Aorta (tissue), 5 donors: ENCODE data around the gene MYO7B. TPM values are rescaled to one million over a fixed set of nuclear protein-coding genes. Genes with fewer than 3 reads are reported as not detected.

Source experiments
- ATAC-seq: fragments of 200-7000 bp; cut with Tn5 transposase; one replicate; pipeline ENCODE4 v1.9.1; 2022; ENCODE audit warnings: moderate library complexity; ENCODE audit not compliant: low FRiP score
- DNase-seq, 2 donors: peaks; one replicate each; pipeline ENCODE4 v3.0.0-alpha.2; 2020
- H3K27ac ChIP-seq, 2 donors: one replicate each; pipeline ENCODE4 v1.5.1; 2013; ENCODE audit warnings: low read length in 2 of 2, mild to moderate bottlenecking in 2 of 2, moderate library complexity in 2 of 2, control low read depth in 1 of 2, inconsistent platforms in 1 of 2, low read depth in 1 of 2
- H3K27me3 ChIP-seq, 2 donors: one replicate each; pipeline ENCODE4 v1.6.1; 2013; ENCODE audit warnings: control low read depth in 1 of 2, low read length in 1 of 2, mild to moderate bottlenecking in 1 of 2, moderate library complexity in 1 of 2; ENCODE audit not compliant: insufficient read depth in 2 of 2, control insufficient read depth in 1 of 2
- H3K36me3 ChIP-seq, 2 donors: one replicate each; pipeline ENCODE4 v1.6.1; 2013; ENCODE audit warnings: control low read depth in 1 of 2, low read length in 1 of 2, mild to moderate bottlenecking in 1 of 2; ENCODE audit not compliant: insufficient read depth in 2 of 2, control insufficient read depth in 1 of 2
- H3K4me1 ChIP-seq, 2 donors: one replicate each; pipeline ENCODE4 v1.6.1; 2013; ENCODE audit warnings: low read length in 2 of 2, control low read depth in 1 of 2, mild to moderate bottlenecking in 1 of 2, moderate library complexity in 1 of 2; ENCODE audit not compliant: insufficient read depth in 2 of 2, control insufficient read depth in 1 of 2
- H3K4me3 ChIP-seq, 2 donors: one replicate each; pipeline ENCODE4 v1.5.1; 2013; ENCODE audit warnings: low read length in 2 of 2, control low read depth in 1 of 2, mild to moderate bottlenecking in 1 of 2
- H3K9me3 ChIP-seq: one replicate; pipeline ENCODE4 v1.6.1; 2013; ENCODE audit warnings: mild to moderate bottlenecking, low read length; ENCODE audit not compliant: control insufficient read depth
- WGBS, 2 donors: extraction: QIAGEN DNeasy Blood & Tissue Kit; methylation state at CpG; one replicate each; pipeline ENCODE4 v1.1.7; 2013; 5-methylcytosine and 5-hydroxymethylcytosine counted together
- intact Hi-C, 2 donors: fragments of 100-400 bp; cut with DNase I; formaldehyde crosslinking; loops; one replicate each; pipeline versions ENCODE4 v1.14.2 to v1.15.0; 2022
- polyA plus RNA-seq, 2 donors: library from polyadenylated mRNA; stranded (reverse); fragments of 200-250 nt; gene quantifications; one replicate each; pipeline ENCODE4 v1.2.3, GENCODE V29; 2013
- total RNA-seq, 2 donors: library from RNA; stranded (reverse); fragmentation: NEBNext Ultra II Directional; extraction: Animal tissue kit (Norgen Biotek cat#: 25700); gene quantifications; one replicate each; pipeline ENCODE4 v1.2.1, GENCODE V29; 2021
- donor health status: healthy with polysubstance abuse.
- donor health status: Bipolar disorder and iron deficiency.
- donor health status: DM: no; HTN: no; CAD: no.
- donor health status: DM: no; HTN: no; CAD: no.
- donor health status: DM: yes; HTN: yes; CAD: no.

The MYO7B gene
- total and polyA plus RNA-seq, 4 donors, result 0.32 to 26.3 (median 1.6) TPM

- no peak for ATAC-seq
- Histone ChIP-seq H3K27me3 (no peaks in the 10 kb centered on the region), H3K9me3 (no peaks in the 10 kb centered on the region), H3K36me3 (no peaks in the 10 kb centered on the region), H3K27ac (no peak overlapping the region), H3K4me1 (peaks cover 0 to 4% of the 10 kb centered on the region in 2 donors), H3K4me3 (no peak overlapping the region)
- DNase-seq, result no peak
- WGBS, 2 donors, result 84 to 94% methylated on average over 4 of the region's 4 CpGs
- intact Hi-C loops, result no loop called here
Observed at GRCh38 chr2:127581050-127581345, 45.5 kb downstream of the MYO7B start.

GRCh38 chr2:127581516-127582490, 46.3 kb downstream of the MYO7B start:
- peaks cover 0 to 1% of the 10 kb centered on the region in 2 donors for H3K4me1 ChIP-seq
- no peaks in the 10 kb centered on the region for H3K27me3 ChIP-seq
- no peaks in the 10 kb centered on the region for H3K36me3 ChIP-seq
- peak in 1 of 2 donors; percentile 57 for DNase-seq
- intact Hi-C loops, result no loop called here
- no peak overlapping the region for H3K27ac ChIP-seq
- H3K4me3 ChIP-seq, result no peak overlapping the region
- 97 to 98% methylated on average over 21 of the region's 21 CpGs for WGBS, 2 donors
- H3K9me3 ChIP-seq, result no peaks in the 10 kb centered on the region
- ATAC-seq, result no peak

GRCh38 chr2:127582863-127583861, 47.7 kb downstream of the MYO7B start:
- whole genome bisulfite sequencing, 2 donors, result 91% methylated on average over 15 of the region's 15 CpGs
- Histone ChIP-seq H3K27ac (no peak overlapping the region), H3K4me1 (no peaks in the 10 kb centered on the region), H3K36me3 (no peaks in the 10 kb centered on the region), H3K9me3 (no peaks in the 10 kb centered on the region), H3K4me3 (no peak overlapping the region), H3K27me3 (no peaks in the 10 kb centered on the region)
- DNase-seq (peak in 1 of 2 donors; percentile 50), ATAC-seq (no peak)
- intact Hi-C loops, result no loop called here

- Histone ChIP-seq H3K27me3 (no peaks in the 10 kb centered on the region), H3K9me3 (no peaks in the 10 kb centered on the region), H3K27ac (no peak overlapping the region), H3K4me1 (no peaks in the 10 kb centered on the region), H3K4me3 (no peak overlapping the region), H3K36me3 (no peaks in the 10 kb centered on the region)
- ATAC-seq (no peak), DNase-seq (peak in 1 of 2 donors; percentile 50)
- intact Hi-C loops, result no loop called here
- 97% methylated on average over 14 of the region's 14 CpGs for WGBS, 2 donors
Observed at GRCh38 chr2:127584047-127584446, 48.6 kb downstream of the MYO7B start.

- DNase-seq, result peak in 1 of 2 donors; percentile 15
- intact Hi-C loops, result no loop called here
- Histone ChIP-seq H3K4me3 (no peak overlapping the region), H3K36me3 (no peaks in the 10 kb centered on the region), H3K27ac (no peak overlapping the region), H3K4me1 (no peaks in the 10 kb centered on the region), H3K9me3 (no peaks in the 10 kb centered on the region), H3K27me3 (no peaks in the 10 kb centered on the region)
- WGBS, 2 donors, result 84 to 85% methylated on average over 8 of the region's 8 CpGs
- no peak for ATAC-seq
Observed at GRCh38 chr2:127584516-127585033, 49.1 kb downstream of the MYO7B start.

DNA sequence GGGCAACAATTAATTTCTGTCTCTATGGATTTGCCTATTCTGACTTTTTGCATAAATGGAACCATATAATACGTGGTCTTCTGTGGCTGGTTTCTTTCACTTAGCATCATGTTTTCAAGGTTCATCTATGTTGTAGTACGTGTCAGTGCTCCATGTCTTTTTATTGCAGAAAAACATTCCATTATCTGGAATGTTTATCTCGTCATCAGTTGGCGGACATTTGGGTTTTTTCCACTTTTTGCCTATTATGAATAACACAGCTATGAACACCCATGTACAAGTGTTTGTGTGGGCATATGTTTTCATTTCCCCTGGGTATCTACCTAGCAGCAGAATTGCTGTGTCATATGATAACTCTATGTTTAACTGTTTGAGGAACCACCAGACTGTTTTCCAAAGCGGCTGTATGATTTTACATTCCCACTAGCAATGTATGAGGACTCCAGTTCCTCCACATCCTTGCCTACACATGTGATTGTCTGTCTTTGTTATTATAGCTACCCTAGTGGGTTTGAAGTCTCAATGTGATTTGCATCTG, 49.9 kb downstream of the MYO7B start:
- WGBS, 2 donors, result 95% methylated on average over 5 of the region's 5 CpGs
- Histone ChIP-seq H3K27me3 (no peaks in the 10 kb centered on the region), H3K36me3 (no peaks in the 10 kb centered on the region), H3K4me3 (no peak overlapping the region), H3K4me1 (no peaks in the 10 kb centered on the region), H3K27ac (no peak overlapping the region), H3K9me3 (no peaks in the 10 kb centered on the region)
- ATAC-seq, result no peak
- no peak for DNase-seq
- intact Hi-C loops, result no loop called here

DNA sequence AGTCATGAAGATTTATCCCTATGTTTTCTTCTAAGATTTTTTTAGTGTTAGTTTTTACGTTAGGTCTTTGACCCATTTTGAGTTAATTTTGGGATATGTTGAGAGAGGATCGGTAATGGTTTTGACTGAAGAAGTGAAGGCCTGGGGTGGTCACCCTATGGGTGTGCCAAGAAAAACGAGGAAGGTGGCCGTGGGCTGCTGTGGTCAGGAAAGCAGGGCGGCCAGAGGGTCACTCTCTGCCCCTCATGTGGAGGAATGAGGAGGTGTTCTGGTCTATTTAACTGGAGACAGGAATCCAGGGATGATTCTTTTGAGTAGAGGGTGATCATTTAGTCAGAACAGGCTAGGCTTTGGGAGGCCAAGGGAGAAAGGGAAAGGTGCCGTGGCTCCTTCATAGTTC, 50.7 kb downstream of the MYO7B start:
- intact Hi-C loops, result no loop called here
- no peaks in the 10 kb centered on the region for H3K36me3 ChIP-seq
- WGBS, 2 donors, result 90 to 91% methylated on average over 6 of the region's 6 CpGs

DNA sequence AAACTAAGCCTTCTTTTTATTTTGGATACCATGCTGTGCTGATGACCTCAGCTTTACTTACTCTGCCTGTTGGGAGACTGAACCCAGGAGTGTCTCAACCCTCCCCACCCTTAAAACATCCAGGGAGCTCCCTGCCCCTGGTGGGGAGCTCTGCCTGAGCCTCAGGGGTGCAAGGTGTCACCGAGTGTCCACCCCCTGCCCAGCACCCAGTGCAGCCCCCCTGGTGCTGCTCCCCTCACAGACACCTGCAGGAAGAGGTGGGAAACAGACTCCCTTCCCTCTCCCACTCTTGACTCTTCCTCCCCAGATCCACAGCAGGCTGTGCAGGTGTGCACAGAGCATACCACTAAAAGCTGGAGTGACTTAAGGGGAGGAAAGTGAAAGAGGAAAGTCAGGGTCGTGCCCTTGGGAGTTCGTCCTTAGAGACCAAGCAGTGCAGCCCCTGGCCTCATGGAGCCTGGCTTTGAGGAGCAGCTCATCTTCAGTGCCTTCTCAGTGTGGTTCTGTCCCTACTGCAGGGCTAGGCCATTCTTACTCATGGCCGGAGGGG, 51.3 kb downstream of the MYO7B start:
- Histone ChIP-seq H3K27me3 (no peaks in the 10 kb centered on the region), H3K4me3 (no peak overlapping the region), H3K27ac (no peak overlapping the region), H3K4me1 (no peaks in the 10 kb centered on the region), H3K36me3 (no peaks in the 10 kb centered on the region), H3K9me3 (no peaks in the 10 kb centered on the region)
- DNase-seq, result peak in 1 of 2 donors; percentile 62
- intact Hi-C loops, result no loop called here
- WGBS, 2 donors, result 96 to 98% methylated on average over 4 of the region's 4 CpGs
- no peak for ATAC-seq

More for the DNA sequence above, 50.7 kb downstream of the MYO7B start:
- Histone ChIP-seq H3K9me3 (no peaks in the 10 kb centered on the region), H3K27me3 (no peaks in the 10 kb centered on the region), H3K4me1 (no peaks in the 10 kb centered on the region), H3K4me3 (no peak overlapping the region), H3K27ac (no peak overlapping the region)
- DNase-seq, result peak in 1 of 2 donors; percentile 16
- no peak for ATAC-seq
